BJ (cell line): ENCODE results near the gene PCNX2. TPM values are rescaled to one million over a fixed set of nuclear protein-coding genes. Genes with fewer than 3 reads are reported as not detected.
"Not testable (repeated sequence)": the region's sequence is repeated elsewhere in the genome, so short reads cannot be mapped to it uniquely, and the experiment has no call there.

Experiments
- CTCF ChIA-PET: fragments of 350-600 bp; formaldehyde crosslinking; extraction: SDS; loops from one replicate; lab custom pipeline; 2021; ENCODE audit warnings: antibody characterized with exemption, inconsistent platforms; lab: Yijun Ruan, JAX
- POLR2A ChIA-PET: fragments of 300-600 bp; sonication (Branson Sonifier 250); formaldehyde crosslinking; extraction: SDS; loops from one replicate; lab custom pipeline; 2021; ENCODE audit warnings: antibody characterized with exemption; lab: Charles Lee
- DNase-seq: peaks from one replicate; pipeline ENCODE4 v3.0.0-alpha.2; 2011; ENCODE audit warnings: low read depth
- H3K27me3 ChIP-seq: 2 replicates; pipeline ENCODE4 v1.6.0; 2011; ENCODE audit warnings: low read length; ENCODE audit not compliant: control insufficient read depth, insufficient read depth
- H3K36me3 ChIP-seq: 2 replicates; pipeline ENCODE4 v1.5.1; 2011; ENCODE audit warnings: low read length; ENCODE audit not compliant: control insufficient read depth, insufficient read depth
- H3K4me3 ChIP-seq: 2 replicates; pipeline ENCODE4 v1.5.1; 2011; ENCODE audit warnings: low read depth, mild to moderate bottlenecking, control low read depth, low read length
- polyA plus RNA-seq: library from polyadenylated mRNA; depleted of rRNA; stranded (reverse); fragments of >200 nt; gene quantifications from 2 replicates; pipeline ENCODE4 v1.2.3, GENCODE V29; 2011
- TF ChIP-seq, protein P1 (sequence below): IDR thresholded peaks from 2 replicates; pipeline ENCODE4 v1.5.1; 2011; ENCODE audit warnings: low read depth, mild to moderate bottlenecking, control low read depth, inconsistent platforms, low read length, moderate library complexity; ENCODE audit not compliant: insufficient read depth

PCNX2 gene
- polyA plus RNA-seq, 1 experiment = 10.1 TPM

DNA sequence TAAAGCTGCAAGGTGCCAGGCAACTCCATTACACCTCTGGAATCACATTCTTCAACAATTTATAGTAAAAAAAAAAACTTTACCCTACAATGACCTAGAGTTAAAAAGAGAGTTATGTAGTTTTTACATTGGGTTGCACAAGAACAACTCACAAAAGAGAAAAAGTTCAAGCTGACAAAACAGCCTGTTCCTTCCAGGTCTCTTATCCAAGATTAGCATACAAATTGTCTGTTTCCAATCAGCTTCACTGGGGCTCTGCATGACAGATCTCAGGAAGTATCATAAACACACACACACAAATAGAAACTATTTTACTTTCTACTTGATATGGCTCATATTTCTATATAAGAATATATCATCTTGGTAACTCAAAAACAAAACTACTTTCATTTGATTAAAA, 154.6 kb downstream of the PCNX2 start:
- Histone ChIP-seq H3K27me3 (no peaks in the 10 kb centered on the region), H3K4me3 (no peak overlapping the region), H3K36me3 (no peaks in the 10 kb centered on the region; the same call in 1 of the 2 replicates)
- POLR2A ChIA-PET = interaction anchor here (0.6 kb wide), 1 partner anchor 259 kb away, joined by 3 read pairs; no protein-coding TSS in a partner anchor
- CTCF ChIA-PET = no interaction called here
- no peak for DNase-seq
- TF ChIP-seq, protein P1, sequence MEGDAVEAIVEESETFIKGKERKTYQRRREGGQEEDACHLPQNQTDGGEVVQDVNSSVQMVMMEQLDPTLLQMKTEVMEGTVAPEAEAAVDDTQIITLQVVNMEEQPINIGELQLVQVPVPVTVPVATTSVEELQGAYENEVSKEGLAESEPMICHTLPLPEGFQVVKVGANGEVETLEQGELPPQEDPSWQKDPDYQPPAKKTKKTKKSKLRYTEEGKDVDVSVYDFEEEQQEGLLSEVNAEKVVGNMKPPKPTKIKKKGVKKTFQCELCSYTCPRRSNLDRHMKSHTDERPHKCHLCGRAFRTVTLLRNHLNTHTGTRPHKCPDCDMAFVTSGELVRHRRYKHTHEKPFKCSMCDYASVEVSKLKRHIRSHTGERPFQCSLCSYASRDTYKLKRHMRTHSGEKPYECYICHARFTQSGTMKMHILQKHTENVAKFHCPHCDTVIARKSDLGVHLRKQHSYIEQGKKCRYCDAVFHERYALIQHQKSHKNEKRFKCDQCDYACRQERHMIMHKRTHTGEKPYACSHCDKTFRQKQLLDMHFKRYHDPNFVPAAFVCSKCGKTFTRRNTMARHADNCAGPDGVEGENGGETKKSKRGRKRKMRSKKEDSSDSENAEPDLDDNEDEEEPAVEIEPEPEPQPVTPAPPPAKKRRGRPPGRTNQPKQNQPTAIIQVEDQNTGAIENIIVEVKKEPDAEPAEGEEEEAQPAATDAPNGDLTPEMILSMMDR = no peak

DNA sequence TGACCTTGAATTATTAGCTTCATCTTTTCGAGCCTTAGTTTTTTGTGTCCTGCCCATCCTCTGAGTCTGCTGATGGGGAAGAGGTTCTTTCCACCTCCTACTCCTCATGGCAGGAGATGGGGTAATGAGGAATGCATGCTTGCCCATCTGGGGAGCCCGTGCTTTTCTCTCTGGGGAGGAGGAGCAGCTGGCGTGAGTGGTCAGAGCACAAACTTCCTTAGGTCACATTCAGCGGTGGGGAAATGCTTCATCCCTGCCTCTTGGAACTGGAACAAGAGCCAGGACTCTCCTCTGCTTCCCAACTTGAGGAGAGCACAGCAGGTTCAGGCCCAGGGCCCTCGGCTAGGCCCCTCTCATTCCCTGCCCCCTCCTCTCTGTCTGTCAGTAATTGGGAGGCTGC, 155.0 kb downstream of the PCNX2 start:
- ChIA-PET CTCF (no interaction called here), POLR2A (interaction anchor here (0.6 kb wide), 1 partner anchor 258 kb away, joined by 3 read pairs; no protein-coding TSS in a partner anchor)
- no peak for DNase-seq
- Histone ChIP-seq H3K27me3 (no peaks in the 10 kb centered on the region), H3K36me3 (no peaks in the 10 kb centered on the region; the same call in 1 of the 2 replicates), H3K4me3 (no peak overlapping the region)
- TF ChIP-seq, protein P1 = no peak

DNA sequence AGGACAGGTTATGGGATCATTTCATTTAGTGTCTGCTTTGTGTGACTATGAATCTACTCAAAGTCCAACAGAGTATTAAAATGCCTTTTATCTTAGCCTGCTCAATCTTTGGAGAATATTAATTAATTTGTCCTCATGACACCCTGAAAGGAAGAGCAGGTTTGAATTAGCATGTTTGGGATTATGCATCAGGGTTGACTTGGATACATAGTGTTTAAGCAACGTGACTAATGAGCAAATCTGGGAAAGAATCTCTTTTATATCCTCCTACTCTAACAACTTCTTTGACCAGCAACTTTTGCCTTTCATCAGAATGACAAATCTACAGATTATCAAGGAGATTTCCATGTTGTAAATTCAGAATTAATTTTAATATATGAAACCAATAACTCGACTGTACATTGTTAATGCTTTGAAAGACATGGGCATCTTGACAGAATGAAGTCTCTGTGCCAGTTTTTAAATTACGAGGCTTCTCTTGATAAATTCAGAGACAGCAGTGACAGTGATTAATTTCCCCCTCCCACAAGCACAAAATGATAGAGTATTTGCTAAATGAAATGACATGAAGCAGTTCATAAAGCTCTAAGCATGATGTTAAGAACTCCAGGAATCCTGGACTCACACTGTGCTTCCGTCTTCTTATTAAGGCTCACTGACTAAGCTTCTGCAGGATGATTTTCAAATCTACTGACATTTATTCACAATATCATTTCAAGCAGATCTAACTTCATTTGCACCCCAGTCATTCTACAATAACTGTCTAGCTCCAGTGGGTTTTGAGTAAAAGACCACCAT, 156.5 kb downstream of the PCNX2 start:
- Histone ChIP-seq H3K4me3 (no peak overlapping the region), H3K27me3 (no peaks in the 10 kb centered on the region), H3K36me3 (no peaks in the 10 kb centered on the region; the same call in 1 of the 2 replicates)
- DNase-seq = no peak
- ChIA-PET POLR2A (no interaction called here), CTCF (no interaction called here)
- TF ChIP-seq, protein P1 = no peak

DNA sequence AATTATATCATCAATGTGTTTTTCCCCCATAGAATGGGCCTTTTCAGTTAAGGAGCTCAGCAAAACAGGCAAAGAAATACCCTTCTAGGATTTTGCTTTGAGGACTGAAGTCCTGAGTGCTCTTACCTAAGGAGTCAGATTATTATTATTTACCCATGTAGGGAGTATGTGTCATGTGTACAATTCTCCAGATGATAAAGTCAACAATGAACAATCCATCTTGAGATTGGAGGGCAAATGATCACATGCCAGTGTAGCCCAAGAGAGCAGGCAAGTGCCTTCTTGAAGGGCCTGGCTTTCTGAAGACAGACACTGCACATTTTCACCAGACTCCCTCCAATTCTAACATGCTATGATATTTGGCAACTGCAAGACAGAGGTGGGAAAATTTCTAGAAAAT, 159.7 kb downstream of the PCNX2 start:
- Histone ChIP-seq H3K4me3 (no peak overlapping the region), H3K36me3 (no peaks in the 10 kb centered on the region; the same call in none of the 2 replicates), H3K27me3 (no peaks in the 10 kb centered on the region)
- TF ChIP-seq, protein P1 = no peak
- no peak for DNase-seq
- CTCF ChIA-PET = interaction anchor here (0.9 kb wide), 1 partner anchor 16 kb away, joined by 3 read pairs; no protein-coding TSS in a partner anchor
- POLR2A ChIA-PET = no interaction called here

DNA sequence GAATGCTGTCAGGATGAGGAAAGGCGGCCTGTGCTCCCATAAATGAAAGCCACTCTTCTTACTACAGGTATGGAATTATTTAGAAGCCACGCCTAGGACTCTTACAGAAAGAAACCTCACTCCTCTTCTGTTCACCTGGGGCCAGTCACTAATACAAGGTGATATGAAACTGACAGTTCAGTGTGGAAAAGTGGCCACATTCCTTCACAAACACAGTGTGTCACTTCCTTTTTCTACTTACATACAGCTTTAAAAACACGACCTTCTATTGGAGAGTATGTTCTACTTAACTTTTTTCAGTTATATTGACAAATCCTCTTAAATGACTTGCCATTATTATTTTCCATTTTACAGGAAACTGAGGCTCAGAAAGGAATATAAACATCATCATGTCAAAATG, 163.1 kb downstream of the PCNX2 start:
- no peak for DNase-seq
- ChIA-PET POLR2A (no interaction called here), CTCF (no interaction called here)
- Histone ChIP-seq H3K4me3 (no peak overlapping the region), H3K36me3 (no peaks in the 10 kb centered on the region; the same call in none of the 2 replicates), H3K27me3 (no peaks in the 10 kb centered on the region)
- TF ChIP-seq, protein P1 = no peak

DNA sequence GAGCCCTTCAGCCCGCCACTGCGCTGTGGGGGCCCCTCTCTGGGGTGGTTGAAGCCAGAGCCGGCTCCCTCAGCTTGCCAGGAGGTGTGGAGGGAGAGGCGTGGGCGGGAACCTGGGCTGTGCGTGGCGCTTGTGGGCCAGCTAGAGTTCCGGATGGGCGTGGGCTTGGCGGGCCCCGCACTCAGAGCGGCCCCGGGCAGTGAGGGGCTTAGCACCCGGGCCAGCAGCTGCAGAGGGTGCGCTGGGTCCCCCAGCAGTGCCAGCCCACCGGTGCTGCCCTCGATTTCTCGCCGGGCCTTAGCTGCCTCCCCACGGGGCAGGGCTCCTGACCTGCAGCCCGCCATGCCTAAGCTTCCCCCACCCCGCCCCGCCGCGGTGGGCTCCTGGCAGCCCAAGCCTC, 166.5 kb downstream of the PCNX2 start:
- CTCF ChIA-PET, H3K36me3 ChIP-seq, H3K4me3 ChIP-seq, H3K27me3 ChIP-seq, DNase-seq: not testable (repeated sequence)
- POLR2A ChIA-PET = interaction anchor here (0.6 kb wide), 1 partner anchor 9 kb away, joined by 4 read pairs; no protein-coding TSS in a partner anchor
